Ovary (tissue), 9 donors: ENCODE measurements around the gene MAP3K8. TPM values are rescaled to one million over a fixed set of nuclear protein-coding genes. Genes with fewer than 3 reads are reported as not detected.

Experiments
- DNase-seq, 5 donors: peaks; one replicate each; pipeline ENCODE4 v3.0.0-alpha.2; 2019 to 2020
- H3K27ac ChIP-seq, 2 donors: fragments of 200-600 bp; one replicate each; pipeline versions ENCODE4 v1.5.1 to v1.8.0; 2019 to 2022
- H3K27me3 ChIP-seq: fragments of 200-600 bp; one replicate; pipeline ENCODE4 v1.8.0; 2022
- H3K36me3 ChIP-seq: fragments of 200-600 bp; sonication (generic); one replicate; pipeline ENCODE4 v1.5.1; 2019
- H3K4me1 ChIP-seq: one replicate; pipeline ENCODE4 v1.8.1; 2013; ENCODE audit warnings: mild to moderate bottlenecking, moderate library complexity; ENCODE audit not compliant: insufficient read depth
- H3K4me3 ChIP-seq: fragments of 200-600 bp; sonication (generic); one replicate; pipeline ENCODE4 v1.5.1; 2017
- H3K9me3 ChIP-seq, 2 donors: fragments of 200-600 bp in 1 of 2; sonication (generic) in 1 of 2; one replicate each; pipeline versions ENCODE4 v1.5.1 to v1.8.1; 2013 to 2019; ENCODE audit warnings: mild to moderate bottlenecking in 1 of 2, moderate library complexity in 1 of 2
- CTCF ChIP-seq, 3 donors: fragments of 450-650 bp in 2 of 3; fragments of 200-600 bp in 1 of 3; IDR thresholded peaks; one replicate each; pipeline versions ENCODE4 v1.5.1 to v1.8.0; 2016 to 2022; ENCODE audit warnings: antibody characterized with exemption in 3 of 3, mild to moderate bottlenecking in 1 of 3
- EP300 ChIP-seq: sonication (generic); formaldehyde crosslinking; IDR thresholded peaks from one replicate; pipeline ENCODE4 v1.6.1; 2017; ENCODE audit warnings: antibody characterized with exemption
- POLR2A ChIP-seq: fragments of 450-650 bp; IDR thresholded peaks from one replicate; pipeline ENCODE4 v1.6.1; 2017; ENCODE audit warnings: antibody characterized with exemption, mild to moderate bottlenecking, moderate library complexity
- WGBS, 3 donors: extraction: QIAGEN DNeasy Blood & Tissue Kit in 1 of 3; methylation state at CpG; one replicate each; pipeline versions ENCODE4 v1.1.5 to v1.1.7; 2013 to 2017; 5-methylcytosine and 5-hydroxymethylcytosine counted together
- intact Hi-C, 4 donors: fragments of 100-400 bp; cut with DNase I; formaldehyde crosslinking; loops; one replicate each; pipeline versions ENCODE4 v1.11.0 to v1.15.1; 2022 to 2023
- polyA plus RNA-seq, 2 donors: library from polyadenylated mRNA; stranded (reverse); fragments of 200-250 nt in 1 of 2; fragments of 350-450 nt in 1 of 2; fragmentation: Illumina TruSeq in 1 of 2; extraction: RNeasy Lipid Tissue Mini Kit (QIAGEN cat#74804) in 1 of 2; gene quantifications; one replicate each; pipeline ENCODE4 v1.2.3, GENCODE V29; 2013 to 2014
- total RNA-seq, 7 donors: library from RNA; depleted of rRNA in 2 of 7; stranded (reverse); fragments of >200 nt in 2 of 7; fragmentation: NEBNext Ultra II Directional in 3 of 7; extraction: Animal tissue kit (Norgen Biotek cat#: 25700) in 3 of 7; gene quantifications; one replicate each; pipeline versions ENCODE4 v1.1.0 to v1.2.4, GENCODE V29; 2016 to 2023
- donor health status: DM: no; HTN: no; CAD: no; lungs with moderate emphysema.
- donor health status: DM: no; HTN: no; CAD: no.
- donor health status: Bipolar disorder and iron deficiency.
- donor health status: DM: yes; HTN: yes; CAD: no.
- donor health status: DM: no; HTN: no; CAD: no.
- donor health status: DM: yes; HTN: yes; CAD: no.

The MAP3K8 gene
- total and polyA plus RNA-seq, 9 donors: 7.7 to 32.5 (median 13.5) TPM

- intact Hi-C loops: no loop called here
- WGBS, 3 donors: 92 to 95% (median 92%) methylated on average over 12 of the region's 12 CpGs
- H3K9me3 ChIP-seq: no peaks in the 10 kb centered on the region
- no peak for DNase-seq
- no peaks in the 10 kb centered on the region for H3K27me3 ChIP-seq
- H3K27ac ChIP-seq: no peak overlapping the region
- H3K4me1 ChIP-seq: peaks cover 3% of the 10 kb centered on the region
- TF ChIP-seq POLR2A: no peak
- TF ChIP-seq EP300: no peak
- no peak for TF ChIP-seq CTCF (IDR thresholded peaks at IDR 0.05)
- no peak overlapping the region for H3K4me3 ChIP-seq
- no peaks in the 10 kb centered on the region for H3K36me3 ChIP-seq
Measured at GRCh38 chr10:30430544-30431298, 3.3 kb upstream of the MAP3K8 start.

GRCh38 chr10:30431435-30431911, 2.5 kb upstream of the MAP3K8 start:
- WGBS, 3 donors: 17 to 34% (median 18%) methylated on average over 17 of the region's 17 CpGs
- no peaks in the 10 kb centered on the region for H3K36me3 ChIP-seq
- DNase-seq: peak; percentile 30 to 63 (median 59)
- no peak overlapping the region for H3K27ac ChIP-seq
- TF ChIP-seq EP300: no peak
- peak; percentile 26 for TF ChIP-seq POLR2A
- no peak for TF ChIP-seq CTCF (IDR thresholded peaks at IDR 0.05)
- no peaks in the 10 kb centered on the region for H3K9me3 ChIP-seq
- peaks cover 3% of the 10 kb centered on the region for H3K4me1 ChIP-seq
- no peaks in the 10 kb centered on the region for H3K27me3 ChIP-seq
- intact Hi-C loops: no loop called here
- peak overlapping the region; percentile 15 for H3K4me3 ChIP-seq

DNA sequence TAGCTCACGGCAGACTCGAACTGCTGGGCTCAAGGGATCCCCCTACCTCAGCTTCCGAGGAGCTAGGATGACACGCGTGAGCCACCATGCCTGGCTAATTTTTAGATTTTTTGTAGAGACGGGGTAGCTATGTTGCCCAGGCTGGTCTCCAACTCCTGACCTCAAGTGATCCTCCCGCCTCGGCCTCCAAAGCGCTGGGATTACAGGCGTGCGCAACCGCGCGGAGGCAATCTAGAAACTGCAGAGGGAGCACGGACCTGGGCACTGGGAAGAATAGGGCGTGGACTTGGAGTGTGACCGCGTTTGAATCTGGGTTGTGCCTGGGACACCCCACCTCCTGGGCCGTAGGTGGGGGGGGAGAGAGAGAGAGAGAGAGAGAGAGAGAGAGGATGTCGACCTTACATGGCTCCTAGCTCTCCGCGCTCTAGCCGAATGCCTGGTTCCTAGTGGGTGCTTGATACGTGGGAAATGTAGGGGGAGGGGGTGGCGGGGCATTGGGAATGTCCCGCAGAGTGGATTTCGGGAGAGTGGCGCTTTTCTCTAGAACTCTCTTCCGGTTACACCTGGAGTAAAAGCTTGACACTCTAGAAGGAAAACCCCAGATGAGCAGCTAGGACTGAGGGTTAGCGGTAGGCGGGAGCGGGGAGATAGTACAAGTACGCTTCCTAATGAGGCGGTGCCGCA, 1.2 kb upstream of the MAP3K8 start:
- no peak for TF ChIP-seq POLR2A
- TF ChIP-seq CTCF (IDR thresholded peaks at IDR 0.05): peak in 1 of 3 donors; percentile 7
- H3K36me3 ChIP-seq: no peaks in the 10 kb centered on the region
- peak overlapping the region; percentile 97 to 98 for H3K27ac ChIP-seq
- peak; percentile 30 to 56 (median 51) for DNase-seq
- H3K4me3 ChIP-seq: peak overlapping the region; percentile 94
- WGBS, 3 donors: 42 to 45% (median 43%) methylated on average over 35 of the region's 35 CpGs
- intact Hi-C loops: no loop called here
- no peaks in the 10 kb centered on the region for H3K27me3 ChIP-seq
- peaks cover 6% of the 10 kb centered on the region for H3K4me1 ChIP-seq
- H3K9me3 ChIP-seq: no peaks in the 10 kb centered on the region

- no peaks in the 10 kb centered on the region for H3K27me3 ChIP-seq
- H3K36me3 ChIP-seq: no peaks in the 10 kb centered on the region
- WGBS, 3 donors: 0 to 2% (median 1%) methylated on average over 21 to 32 of the region's 32 CpGs
- peak overlapping the region; percentile 97 to 98 for H3K27ac ChIP-seq
- peak; percentile 67 to 86 (median 79) for DNase-seq
- H3K4me3 ChIP-seq: peak overlapping the region; percentile 94
- H3K4me1 ChIP-seq: peaks cover 6% of the 10 kb centered on the region
- intact Hi-C loops: no loop called here
- H3K9me3 ChIP-seq: no peaks in the 10 kb centered on the region
- TF ChIP-seq CTCF (IDR thresholded peaks at IDR 0.05) (no peak), EP300 (no peak), POLR2A (no peak)
Measured at GRCh38 chr10:30433306-30433729, 666 bp upstream of the MAP3K8 start.
